GM19397 (cell line): ENCODE data around the gene P3R3URF.
A peak's percentile ranks its signal among the peaks of the same experiment; 100 is the strongest.

Experiments
- ATAC-seq: cut with Tn5 transposase; IDR thresholded peaks from one replicate; pipeline ENCODE4 v1.9.1; 2021; ENCODE audit warnings: mild to moderate bottlenecking, moderate library complexity; ENCODE audit not compliant: unreplicated experiment

The P3R3URF gene

GRCh38 chr1:46174448-46175231, 1.6 kb downstream of the P3R3URF start, which contains the start of gene TSPAN1:
Gene TSPAN1 (plus strand): TSS chr1:46175087. CDS start chr1:46181108, 6,021 bp downstream.
- ATAC-seq: no peak

- ATAC-seq: no peak
Measured at GRCh38 chr1:46173361-46173856, 2.9 kb downstream of the P3R3URF start.

- ATAC-seq: no peak
Measured at GRCh38 chr1:46172321-46172720, 4.0 kb downstream of the P3R3URF start.

- no peak for ATAC-seq
Measured at GRCh38 chr1:46171871-46172270, 4.4 kb downstream of the P3R3URF start.

GRCh38 chr1:46171351-46171750, 4.9 kb downstream of the P3R3URF start:
- no peak for ATAC-seq

- ATAC-seq: no peak
Measured at GRCh38 chr1:46169811-46170454, 6.4 kb downstream of the P3R3URF start.

- no peak for ATAC-seq
Measured at GRCh38 chr1:46168477-46168876, 7.8 kb downstream of the P3R3URF start.

- ATAC-seq: no peak
Measured at GRCh38 chr1:46166521-46167462, 9.5 kb downstream of the P3R3URF start.

- no peak for ATAC-seq
Measured at GRCh38 chr1:46160212-46160611, 16.1 kb downstream of the P3R3URF start.

- ATAC-seq: no peak
Measured at GRCh38 chr1:46159516-46159915, 16.8 kb downstream of the P3R3URF start.

GRCh38 chr1:46158312-46159281, 17.7 kb downstream of the P3R3URF start:
- ATAC-seq: peak; percentile 68

- ATAC-seq: no peak
Measured at GRCh38 chr1:46157916-46158311, 18.4 kb downstream of the P3R3URF start.

- ATAC-seq: no peak
Measured at GRCh38 chr1:46153732-46154131, 22.6 kb downstream of the P3R3URF start.

GRCh38 chr1:46153228-46153627, 23.1 kb downstream of the P3R3URF start:
- ATAC-seq: no peak

- ATAC-seq: no peak
Measured at GRCh38 chr1:46152016-46152415, 24.3 kb downstream of the P3R3URF start.

- ATAC-seq: no peak
Measured at GRCh38 chr1:46150085-46150484, 26.2 kb downstream of the P3R3URF start.

GRCh38 chr1:46148318-46148717, 28.0 kb downstream of the P3R3URF start:
- ATAC-seq: no peak

GRCh38 chr1:46137916-46138315, 38.4 kb downstream of the P3R3URF start:
- no peak for ATAC-seq

GRCh38 chr1:46136711-46137110, 39.6 kb downstream of the P3R3URF start:
- ATAC-seq: no peak
